Mesenchymal stem cell (in vitro differentiated cells and primary cell): Measurements from ENCODE around the gene TTI1.

Source experiments
- DNase-seq: peaks from one replicate; pipeline ENCODE4 v3.0.0-alpha.2; 2013
- H2AFZ ChIP-seq: one replicate; pipeline ENCODE4 v1.6.1; 2013; ENCODE audit warnings: low read depth, mild to moderate bottlenecking, control low read depth, inconsistent platforms, low read length, moderate library complexity
- H2AK5ac ChIP-seq: 2 replicates; pipeline ENCODE4 v1.6.1; 2013; ENCODE audit warnings: low read length, moderate library complexity, mild to moderate bottlenecking, inconsistent platforms; ENCODE audit not compliant: severe bottlenecking
- H2BK120ac ChIP-seq: one replicate; pipeline ENCODE4 v1.6.1; 2013; ENCODE audit warnings: low read depth, mild to moderate bottlenecking, inconsistent platforms, low read length, moderate library complexity
- H2BK12ac ChIP-seq, 2 experiments: one replicate each; pipeline ENCODE4 v1.6.1; 2013; ENCODE audit warnings: inconsistent platforms in 2 of 2, low read length in 2 of 2, mild to moderate bottlenecking in 2 of 2, moderate library complexity in 2 of 2, control low read depth in 1 of 2
- H2BK15ac ChIP-seq: one replicate; pipeline ENCODE4 v1.6.1; 2013; ENCODE audit warnings: mild to moderate bottlenecking, low read depth, inconsistent platforms; ENCODE audit not compliant: poor library complexity, severe bottlenecking
- H2BK5ac ChIP-seq: 2 replicates; pipeline ENCODE4 v1.6.1; 2013; ENCODE audit warnings: low read depth, mild to moderate bottlenecking, low read length, control low read depth, inconsistent platforms; ENCODE audit not compliant: poor library complexity, severe bottlenecking
- H3K14ac ChIP-seq, 2 experiments: one replicate each; pipeline ENCODE4 v1.6.1; 2013; ENCODE audit warnings: inconsistent platforms in 2 of 2, low read length in 2 of 2, control low read depth in 1 of 2, mild to moderate bottlenecking in 1 of 2, moderate library complexity in 1 of 2
- H3K18ac ChIP-seq, 2 experiments: one replicate each; pipeline ENCODE4 v1.6.1; 2013; ENCODE audit warnings: inconsistent platforms in 2 of 2, low read length in 2 of 2, control low read depth in 1 of 2, low read depth in 1 of 2, mild to moderate bottlenecking in 1 of 2
- H3K23ac ChIP-seq, 2 experiments: one replicate each; pipeline ENCODE4 v1.6.1; 2013; ENCODE audit warnings: inconsistent platforms in 2 of 2, low read length in 2 of 2, mild to moderate bottlenecking in 2 of 2, moderate library complexity in 2 of 2, control low read depth in 1 of 2
- H3K27ac ChIP-seq: 2 replicates; pipeline ENCODE4 v1.5.1; 2013; ENCODE audit warnings: mild to moderate bottlenecking, moderate library complexity, low read length, control low read depth, inconsistent platforms; ENCODE audit not compliant: poor library complexity, severe bottlenecking
- H3K27me3 ChIP-seq, 2 experiments: 2 replicates each; pipeline versions ENCODE4 v1.6.1 to v1.7.0; 2013; ENCODE audit warnings: low read length in 2 of 2, mild to moderate bottlenecking in 2 of 2, moderate library complexity in 2 of 2, control low read depth in 1 of 2, inconsistent platforms in 1 of 2; ENCODE audit not compliant: control insufficient read depth in 1 of 2, insufficient read depth in 1 of 2
- H3K36me3 ChIP-seq, 2 experiments: 2 replicates each; pipeline versions ENCODE4 v1.6.1 to v1.7.0; 2013; ENCODE audit warnings: low read length in 2 of 2, control low read depth in 1 of 2, inconsistent platforms in 1 of 2, low read depth in 1 of 2, mild to moderate bottlenecking in 1 of 2; ENCODE audit not compliant: insufficient read depth in 2 of 2, control insufficient read depth in 1 of 2
- H3K4ac ChIP-seq, 2 experiments: one replicate each; pipeline ENCODE4 v1.6.1; 2013; ENCODE audit warnings: inconsistent platforms in 2 of 2, low read length in 2 of 2, mild to moderate bottlenecking in 2 of 2, moderate library complexity in 2 of 2, control low read depth in 1 of 2, low read depth in 1 of 2
- H3K4me1 ChIP-seq: 2 replicates; pipeline ENCODE4 v1.6.1; 2013; ENCODE audit warnings: low read depth, low read length, control low read depth; ENCODE audit not compliant: control insufficient read depth, insufficient read depth
- H3K4me2 ChIP-seq: 2 replicates; pipeline ENCODE4 v1.6.1; 2013; ENCODE audit warnings: low read length, mild to moderate bottlenecking, inconsistent platforms; ENCODE audit not compliant: poor library complexity, severe bottlenecking
- H3K4me3 ChIP-seq, 2 experiments: 2 replicates each; pipeline versions ENCODE4 v1.5.1 to v1.7.0; 2013; ENCODE audit warnings: low read length in 2 of 2, mild to moderate bottlenecking in 2 of 2, control low read depth in 1 of 2, low read depth in 1 of 2; ENCODE audit not compliant: insufficient read depth in 1 of 2
- H3K79me1 ChIP-seq: replicated peaks from 2 replicates; pipeline ENCODE4 v1.6.1; 2013; ENCODE audit warnings: mild to moderate bottlenecking, control low read depth, low read length, inconsistent platforms; ENCODE audit not compliant: poor library complexity, severe bottlenecking
- H3K9ac ChIP-seq: 2 replicates; pipeline ENCODE4 v1.7.0; 2013; ENCODE audit warnings: mild to moderate bottlenecking, low read length, moderate library complexity
- H3K9me3 ChIP-seq: 2 replicates; pipeline ENCODE4 v1.7.0; 2013; ENCODE audit warnings: mild to moderate bottlenecking, low read length; ENCODE audit not compliant: control insufficient read depth
- H4K8ac ChIP-seq: one replicate; pipeline ENCODE4 v1.6.1; 2013; ENCODE audit warnings: inconsistent platforms, mild to moderate bottlenecking, low read length, moderate library complexity
- H4K91ac ChIP-seq: one replicate; pipeline ENCODE4 v1.6.1; 2013; ENCODE audit warnings: mild to moderate bottlenecking, low read length, inconsistent platforms
- WGBS: methylation state at CpG from one replicate; pipeline ENCODE4 v1.1.7; 2013; ENCODE audit warnings: mixed read lengths; 5-methylcytosine and 5-hydroxymethylcytosine counted together

The TTI1 gene

DNA sequence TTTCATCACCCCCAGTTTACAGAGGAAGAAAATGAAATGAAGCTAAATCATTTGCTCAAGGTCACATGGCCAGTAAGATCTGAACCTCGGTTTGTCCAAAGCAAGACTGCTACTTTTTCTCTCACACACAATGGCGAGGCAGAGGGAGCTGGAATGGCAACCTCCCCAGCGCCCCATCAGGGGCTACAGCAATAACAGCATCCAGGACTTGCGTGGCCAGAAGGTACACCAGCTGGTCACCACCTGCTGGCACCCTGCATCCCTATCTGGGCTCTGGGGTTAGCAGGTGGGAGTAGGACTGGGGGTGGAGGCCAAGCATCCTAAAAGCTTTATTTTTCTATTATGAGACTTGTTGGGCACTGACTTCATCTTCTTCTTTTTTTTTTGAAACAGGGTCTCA lies 41.3 kb downstream of the TTI1 start:
- Histone ChIP-seq H2BK12ac (peak overlapping the region in 1 of 2 experiments; percentile 21), H3K4me1 (peaks cover 21% of the 10 kb centered on the region), H3K27me3 (no peaks in the 10 kb centered on the region), H4K8ac (no peak overlapping the region), H3K36me3 (peaks cover 23 to 62% of the 10 kb centered on the region in 2 experiments), H3K18ac (no peak overlapping the region), H2AK5ac (no peak overlapping the region), H3K27ac (no peak overlapping the region), H3K4me3 (no peak overlapping the region), H2BK5ac (no peak overlapping the region), H2BK120ac (no peak overlapping the region), H3K4me2 (no peak overlapping the region), H3K4ac (no peak overlapping the region), H3K79me1 (peaks cover 7% of the 10 kb centered on the region), H3K9me3 (no peaks in the 10 kb centered on the region), H3K9ac (no peak overlapping the region), H4K91ac (no peak overlapping the region), H2BK15ac (no peak overlapping the region), H3K23ac (no peak overlapping the region), H2AFZ (no peak overlapping the region), H3K14ac (no peak overlapping the region)
- DNase-seq: no peak
- WGBS: 98% methylated on average over 4 of the region's 4 CpGs

DNA sequence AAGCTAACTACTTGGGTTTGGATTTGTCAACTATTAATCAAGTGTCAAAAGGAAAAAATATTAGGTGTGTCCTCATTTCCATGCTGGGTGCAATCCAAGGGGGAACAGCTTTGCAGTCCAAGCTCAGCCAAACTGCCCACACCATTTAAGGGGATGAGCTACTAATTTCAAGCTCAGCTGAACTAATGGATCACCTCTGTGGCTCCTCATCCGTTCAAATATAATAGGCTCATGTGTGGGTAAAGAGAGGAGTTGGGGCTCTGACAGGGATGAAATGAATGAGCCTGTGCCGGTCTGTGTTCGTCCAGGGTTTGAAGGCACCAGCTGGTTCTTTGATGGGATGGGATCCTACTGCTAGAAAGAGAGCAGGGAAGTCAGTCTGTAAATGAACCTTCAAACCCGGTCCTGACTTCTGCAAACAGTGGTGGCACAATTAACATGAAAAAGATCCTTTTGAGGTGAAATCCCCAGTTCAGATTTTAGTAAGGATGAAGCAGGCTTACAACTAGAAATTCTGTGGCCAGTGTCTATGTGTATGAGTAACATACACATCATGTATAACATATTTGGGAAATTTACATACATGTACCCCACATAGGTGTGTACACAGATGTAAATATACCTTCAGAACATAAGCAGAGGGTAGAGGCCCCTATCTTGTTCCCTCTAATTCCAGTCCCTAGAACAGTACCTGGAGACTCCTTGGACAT lies 41.9 kb downstream of the TTI1 start:
- DNase-seq: no peak
- Histone ChIP-seq H3K27ac (no peak overlapping the region), H3K4me2 (no peak overlapping the region), H4K8ac (no peak overlapping the region), H3K36me3 (peaks cover 17 to 61% of the 10 kb centered on the region in 2 experiments), H3K4ac (no peak overlapping the region), H3K23ac (no peak overlapping the region), H2BK12ac (no peak overlapping the region), H2BK5ac (no peak overlapping the region), H4K91ac (no peak overlapping the region), H3K4me3 (no peak overlapping the region), H3K14ac (no peak overlapping the region), H2AK5ac (no peak overlapping the region), H2BK120ac (no peak overlapping the region), H3K79me1 (peaks cover 7% of the 10 kb centered on the region), H3K4me1 (peaks cover 21% of the 10 kb centered on the region), H3K9me3 (no peaks in the 10 kb centered on the region), H2BK15ac (no peak overlapping the region), H3K9ac (no peak overlapping the region), H2AFZ (no peak overlapping the region), H3K27me3 (no peaks in the 10 kb centered on the region), H3K18ac (no peak overlapping the region)
- 93% methylated on average over 4 of the region's 4 CpGs for WGBS

DNA sequence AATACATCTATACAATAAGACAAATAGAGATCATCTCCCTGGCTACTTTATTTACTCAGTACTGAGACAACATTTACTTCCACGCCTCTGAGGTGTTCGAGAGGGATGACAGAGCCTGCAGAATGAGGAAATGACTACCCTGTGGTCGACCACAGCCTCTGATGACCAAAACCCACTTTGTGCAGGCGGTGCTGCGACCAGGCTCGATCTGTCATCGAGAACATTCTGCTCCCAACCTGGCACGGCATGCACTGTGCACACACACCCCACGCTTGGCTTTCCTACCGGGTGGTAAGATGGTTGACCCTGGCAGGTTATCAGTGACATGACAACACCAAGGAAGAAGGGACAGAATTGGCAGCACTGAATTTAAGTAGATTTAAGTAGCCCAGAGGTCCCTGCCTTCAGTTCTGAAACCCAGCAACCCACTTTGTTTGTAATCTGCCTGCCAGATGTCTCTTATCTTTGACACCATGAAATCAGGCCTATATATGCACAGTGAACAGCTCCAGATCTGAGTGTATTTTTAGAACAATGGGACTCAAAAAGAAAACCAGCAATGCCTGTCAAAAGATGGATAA lies 42.6 kb downstream of the TTI1 start:
- Histone ChIP-seq H3K4me1 (peaks cover 21% of the 10 kb centered on the region), H3K36me3 (peaks cover 13 to 55% of the 10 kb centered on the region in 2 experiments), H3K9me3 (no peaks in the 10 kb centered on the region), H3K23ac (no peak overlapping the region), H4K8ac (no peak overlapping the region), H2BK15ac (no peak overlapping the region), H2BK120ac (no peak overlapping the region), H3K4me3 (no peak overlapping the region), H3K4ac (no peak overlapping the region), H2AFZ (no peak overlapping the region), H3K9ac (no peak overlapping the region), H3K79me1 (peaks cover 7% of the 10 kb centered on the region), H3K14ac (peak overlapping the region in 1 of 2 experiments; percentile 21), H2BK12ac (peak overlapping the region in 1 of 2 experiments; percentile 49), H2AK5ac (no peak overlapping the region), H3K27me3 (no peaks in the 10 kb centered on the region), H4K91ac (peak overlapping the region; percentile 30), H3K27ac (no peak overlapping the region), H2BK5ac (no peak overlapping the region), H3K4me2 (peak overlapping the region; percentile 3), H3K18ac (peak overlapping the region in 1 of 2 experiments; percentile 59)
- DNase-seq: peak; percentile 88
- WGBS: 14% methylated on average over 10 of the region's 10 CpGs

DNA sequence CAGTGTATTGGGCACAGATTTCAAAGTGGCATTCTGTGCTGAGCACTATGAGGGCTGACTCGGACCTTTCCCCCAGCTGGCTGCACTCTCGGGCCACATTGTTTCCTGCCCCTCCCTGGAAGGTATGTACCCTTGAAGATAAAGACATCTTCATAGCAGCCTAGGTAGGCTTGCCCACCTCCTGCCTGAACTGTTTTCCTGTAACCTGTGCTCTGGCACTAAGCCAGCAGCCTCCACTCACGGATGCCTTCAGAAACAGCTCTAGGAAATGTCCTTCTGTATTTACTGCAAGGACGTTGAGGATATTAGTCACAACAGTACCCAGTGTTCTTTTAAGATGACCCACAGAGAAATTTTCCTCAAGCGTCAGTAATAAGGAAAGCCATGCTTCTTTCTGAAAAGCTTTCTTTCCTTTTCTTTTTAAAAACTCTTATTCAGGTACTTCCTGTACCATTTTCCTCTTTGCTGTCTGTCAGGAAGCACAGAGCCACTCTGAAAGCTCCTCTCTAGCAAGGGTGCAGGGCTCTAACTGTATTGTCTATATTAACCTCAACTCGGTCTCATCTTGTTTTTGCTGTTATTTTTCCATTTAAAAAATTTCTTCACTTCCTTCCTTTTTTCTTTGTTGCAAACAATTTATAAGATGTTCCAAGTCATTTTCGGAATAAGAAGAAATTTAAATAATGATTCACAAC lies 43.5 kb downstream of the TTI1 start:
- H3K36me3 ChIP-seq: peaks cover 10 to 51% of the 10 kb centered on the region in 2 experiments
- H2AFZ ChIP-seq: no peak overlapping the region
- no peak overlapping the region for H3K4ac ChIP-seq
- DNase-seq: peak; percentile 43
- no peak overlapping the region for H2AK5ac ChIP-seq
- no peak overlapping the region for H4K8ac ChIP-seq
- no peak overlapping the region for H3K18ac ChIP-seq
- no peak overlapping the region for H2BK12ac ChIP-seq
- no peak overlapping the region for H4K91ac ChIP-seq
- no peak overlapping the region for H2BK5ac ChIP-seq
- H2BK15ac ChIP-seq: no peak overlapping the region
- H2BK120ac ChIP-seq: no peak overlapping the region
- peaks cover 18% of the 10 kb centered on the region for H3K4me1 ChIP-seq
- H3K27me3 ChIP-seq: no peaks in the 10 kb centered on the region
- H3K27ac ChIP-seq: no peak overlapping the region
- H3K23ac ChIP-seq: no peak overlapping the region
- no peak overlapping the region for H3K9ac ChIP-seq
- no peaks in the 10 kb centered on the region for H3K9me3 ChIP-seq
- no peak overlapping the region for H3K4me2 ChIP-seq
- 51% methylated on average over 6 of the region's 7 CpGs for WGBS
- H3K14ac ChIP-seq: no peak overlapping the region
- peaks cover 7% of the 10 kb centered on the region for H3K79me1 ChIP-seq
- no peak overlapping the region for H3K4me3 ChIP-seq
